Measurements from ENCODE around the gene LAMA2. TPM values are rescaled to one million over a fixed set of nuclear protein-coding genes. Genes with fewer than 3 reads are reported as not detected.

The LAMA2 gene
- total RNA-seq, 3 donors from 2014 or later (not counting 1 experiment from before 2014, with no cell fraction given): 2.1 to 5.3 (median 3.6) TPM

GRCh38 chr6:129342796-129343195 lies 459.9 kb downstream of the LAMA2 start:
- Mint-ChIP-seq H3K9me3 (peaks cover 3 to 5% of the 10 kb centered on the region in 2 donors), H3K4me1 (no peaks in the 10 kb centered on the region), H3K27ac (no peak overlapping the region), H3K36me3 (peaks cover 21% of the 10 kb centered on the region), H3K27me3 (ENCODE audit: low read depth in 2 of 2) (peaks cover 15 to 44% of the 10 kb centered on the region in 2 donors), H3K4me3 (no peak overlapping the region)
- Histone ChIP-seq H3K4me1 (ENCODE audit: control insufficient read depth, insufficient read depth, low read length) (no peaks in the 10 kb centered on the region), H3K27me3 (ENCODE audit: control insufficient read depth, insufficient read depth, low read length) (peaks cover 2% of the 10 kb centered on the region), H3K9me3 (ENCODE audit: control insufficient read depth, insufficient read depth, low read length) (no peaks in the 10 kb centered on the region), H3K4me3 (ENCODE audit: low read length) (no peak overlapping the region), H3K36me3 (ENCODE audit: control insufficient read depth, insufficient read depth, low read length) (no peaks in the 10 kb centered on the region), H3K27ac (ENCODE audit: low read length) (no peak overlapping the region)
- no peak for TF ChIP-seq CTCF (IDR thresholded peaks at IDR 0.05)
- intact Hi-C loops (cut with micrococcal nuclease): no loop called here
- WGBS (ENCODE audit: insufficient coverage): 86% methylated on average over 1 of the region's 2 CpGs
- DNase-seq: no peak
- ATAC-seq: no peak

DNA sequence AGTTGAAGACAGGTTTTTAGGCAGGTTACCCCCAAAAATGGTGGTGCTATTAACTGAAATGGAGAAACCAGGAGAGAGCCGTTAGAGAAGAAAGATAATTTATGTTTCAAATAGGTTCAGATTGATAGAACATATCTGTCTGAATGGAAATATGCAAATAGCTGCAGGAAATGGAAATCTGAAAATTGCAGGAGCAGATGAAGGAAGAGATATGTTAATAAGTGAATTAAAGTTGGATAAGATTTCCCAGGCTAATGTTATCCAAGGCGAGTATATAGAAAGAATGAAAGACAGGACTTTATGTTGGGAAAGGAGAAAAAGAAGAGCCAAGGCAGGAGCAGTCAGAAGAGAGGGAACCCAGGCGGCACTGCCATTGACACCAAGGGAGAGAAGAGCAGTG lies 461.4 kb downstream of the LAMA2 start:
- intact Hi-C loops (cut with micrococcal nuclease): no loop called here
- Histone ChIP-seq H3K36me3 (ENCODE audit: control insufficient read depth, insufficient read depth, low read length) (no peaks in the 10 kb centered on the region), H3K9me3 (ENCODE audit: control insufficient read depth, insufficient read depth, low read length) (no peaks in the 10 kb centered on the region), H3K4me3 (ENCODE audit: low read length) (no peak overlapping the region), H3K27me3 (ENCODE audit: control insufficient read depth, insufficient read depth, low read length) (peaks cover 2% of the 10 kb centered on the region), H3K4me1 (ENCODE audit: control insufficient read depth, insufficient read depth, low read length) (no peaks in the 10 kb centered on the region), H3K27ac (ENCODE audit: low read length) (no peak overlapping the region)
- Mint-ChIP-seq H3K27ac (no peak overlapping the region), H3K27me3 (ENCODE audit: low read depth in 2 of 2) (peaks cover 13 to 40% of the 10 kb centered on the region in 2 donors), H3K9me3 (peaks cover under 1 to 5% of the 10 kb centered on the region in 2 donors), H3K4me3 (no peak overlapping the region), H3K4me1 (no peaks in the 10 kb centered on the region), H3K36me3 (peaks cover 17% of the 10 kb centered on the region)
- WGBS (ENCODE audit: insufficient coverage): 81% methylated on average over 3 of the region's 3 CpGs
- DNase-seq: no peak
- no peak for ATAC-seq
- TF ChIP-seq CTCF (IDR thresholded peaks at IDR 0.05): no peak

GRCh38 chr6:129345890-129346289 lies 463.0 kb downstream of the LAMA2 start:
- peaks cover 8 to 33% of the 10 kb centered on the region in 2 donors for H3K27me3 Mint-ChIP-seq (ENCODE audit: low read depth in 2 of 2)
- no peak for ATAC-seq
- H3K27ac ChIP-seq (ENCODE audit: low read length): no peak overlapping the region
- H3K4me1 Mint-ChIP-seq: no peaks in the 10 kb centered on the region
- H3K36me3 ChIP-seq (ENCODE audit: control insufficient read depth, insufficient read depth, low read length): no peaks in the 10 kb centered on the region
- H3K36me3 Mint-ChIP-seq: peaks cover 10% of the 10 kb centered on the region
- H3K9me3 Mint-ChIP-seq: no peaks in the 10 kb centered on the region
- TF ChIP-seq CTCF (IDR thresholded peaks at IDR 0.05): no peak
- intact Hi-C loops (cut with micrococcal nuclease): no loop called here
- WGBS (ENCODE audit: insufficient coverage): 47% methylated on average over 1 of the region's 2 CpGs
- no peak overlapping the region for H3K27ac Mint-ChIP-seq
- no peak for DNase-seq
- no peaks in the 10 kb centered on the region for H3K9me3 ChIP-seq (ENCODE audit: control insufficient read depth, insufficient read depth, low read length)
- H3K27me3 ChIP-seq (ENCODE audit: control insufficient read depth, insufficient read depth, low read length): peaks cover 2% of the 10 kb centered on the region
- no peak overlapping the region for H3K4me3 ChIP-seq (ENCODE audit: low read length)
- no peaks in the 10 kb centered on the region for H3K4me1 ChIP-seq (ENCODE audit: control insufficient read depth, insufficient read depth, low read length)
- H3K4me3 Mint-ChIP-seq: no peak overlapping the region

DNA sequence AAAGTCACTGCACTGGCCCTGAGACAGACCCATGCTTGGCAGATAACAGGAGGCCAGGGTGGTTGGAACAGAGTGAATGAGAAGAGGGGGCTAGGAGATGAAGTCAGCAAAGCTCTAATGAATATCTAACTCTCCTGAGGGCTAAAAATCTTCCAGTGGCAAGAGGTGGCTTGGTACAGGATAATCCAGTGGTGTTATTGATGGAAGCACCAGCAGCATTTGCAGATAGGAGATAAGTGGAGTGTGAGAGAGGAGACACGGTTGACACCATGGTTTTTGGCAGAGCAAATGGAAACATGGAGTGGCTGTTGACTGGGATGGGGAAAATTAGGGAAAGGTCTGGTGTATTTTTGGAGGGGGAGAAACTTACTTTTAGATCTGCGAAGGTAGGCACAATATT lies 464.0 kb downstream of the LAMA2 start:
- H3K27ac Mint-ChIP-seq: no peak overlapping the region
- H3K36me3 Mint-ChIP-seq: peaks cover 10% of the 10 kb centered on the region
- H3K27me3 ChIP-seq (ENCODE audit: control insufficient read depth, insufficient read depth, low read length): no peaks in the 10 kb centered on the region
- H3K27me3 Mint-ChIP-seq (ENCODE audit: low read depth in 2 of 2): peaks cover 8 to 25% of the 10 kb centered on the region in 2 donors
- no peak for ATAC-seq
- no peaks in the 10 kb centered on the region for H3K4me1 ChIP-seq (ENCODE audit: control insufficient read depth, insufficient read depth, low read length)
- TF ChIP-seq CTCF (IDR thresholded peaks at IDR 0.05): no peak
- 96% methylated on average over 2 of the region's 2 CpGs for WGBS (ENCODE audit: insufficient coverage)
- no peaks in the 10 kb centered on the region for H3K9me3 Mint-ChIP-seq
- intact Hi-C loops (cut with micrococcal nuclease): no loop called here
- no peak overlapping the region for H3K27ac ChIP-seq (ENCODE audit: low read length)
- DNase-seq: no peak
- no peak overlapping the region for H3K4me3 Mint-ChIP-seq
- no peaks in the 10 kb centered on the region for H3K9me3 ChIP-seq (ENCODE audit: control insufficient read depth, insufficient read depth, low read length)
- no peaks in the 10 kb centered on the region for H3K4me1 Mint-ChIP-seq
- no peak overlapping the region for H3K4me3 ChIP-seq (ENCODE audit: low read length)
- H3K36me3 ChIP-seq (ENCODE audit: control insufficient read depth, insufficient read depth, low read length): no peaks in the 10 kb centered on the region
